ENCODE measurements around the gene TOLLIP. TPM values are rescaled to one million over a fixed set of nuclear protein-coding genes. Genes with fewer than 3 reads are reported as not detected.

The TOLLIP gene
- total RNA-seq, 1 experiment from 2014 or later: 78.3 TPM

DNA sequence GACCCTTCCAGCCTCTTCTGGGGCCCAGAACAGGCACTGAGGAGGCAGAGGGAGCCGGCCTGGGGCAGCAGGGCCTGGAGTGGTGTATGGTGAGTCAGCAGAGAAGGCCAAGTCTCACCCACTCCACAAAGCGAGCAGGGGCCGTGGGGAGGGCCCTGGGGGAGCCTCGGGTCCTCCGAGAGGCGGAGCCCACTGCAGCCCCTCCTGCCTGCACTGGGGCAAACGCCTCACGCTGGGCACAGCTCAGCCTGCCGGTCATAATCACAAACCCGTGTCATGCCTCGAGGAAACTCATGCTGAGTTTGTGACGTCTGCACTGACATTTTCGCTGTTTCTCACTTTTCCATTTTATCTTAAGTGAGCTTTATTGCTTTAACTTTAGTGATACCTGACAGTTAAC lies 38.4 kb downstream of the TOLLIP start:
- Histone ChIP-seq H3K9me3 (peaks cover under 1% of the 10 kb centered on the region; the same call in 1 of the 2 replicates), H3K4me3 (ENCODE audit: low read depth, low read length) (no peak overlapping the region), H3K27me3 (replicated peaks; ENCODE audit: control insufficient read depth, insufficient read depth, low read length) (no peaks in the 10 kb centered on the region), H3K36me3 (ENCODE audit: control insufficient read depth, insufficient read depth, low read length) (no peaks in the 10 kb centered on the region; the same call in 1 of the 2 replicates), H3K4me1 (no peaks in the 10 kb centered on the region)
- Mint-ChIP-seq H3K4me3 (ENCODE audit: unreplicated experiment) (no peak overlapping the region), H3K27me3 (ENCODE audit: insufficient read depth, unreplicated experiment) (no peaks in the 10 kb centered on the region), H3K27ac (ENCODE audit: unreplicated experiment) (no peak overlapping the region), H3K9me3 (ENCODE audit: unreplicated experiment) (peaks cover 10% of the 10 kb centered on the region), H3K4me1 (ENCODE audit: low read depth, unreplicated experiment) (no peaks in the 10 kb centered on the region), H3K36me3 (ENCODE audit: insufficient read depth, unreplicated experiment) (no peaks in the 10 kb centered on the region)
- ChIA-PET CTCF (no interaction called here), POLR2A (no interaction called here)
- TF ChIP-seq, protein P1, sequence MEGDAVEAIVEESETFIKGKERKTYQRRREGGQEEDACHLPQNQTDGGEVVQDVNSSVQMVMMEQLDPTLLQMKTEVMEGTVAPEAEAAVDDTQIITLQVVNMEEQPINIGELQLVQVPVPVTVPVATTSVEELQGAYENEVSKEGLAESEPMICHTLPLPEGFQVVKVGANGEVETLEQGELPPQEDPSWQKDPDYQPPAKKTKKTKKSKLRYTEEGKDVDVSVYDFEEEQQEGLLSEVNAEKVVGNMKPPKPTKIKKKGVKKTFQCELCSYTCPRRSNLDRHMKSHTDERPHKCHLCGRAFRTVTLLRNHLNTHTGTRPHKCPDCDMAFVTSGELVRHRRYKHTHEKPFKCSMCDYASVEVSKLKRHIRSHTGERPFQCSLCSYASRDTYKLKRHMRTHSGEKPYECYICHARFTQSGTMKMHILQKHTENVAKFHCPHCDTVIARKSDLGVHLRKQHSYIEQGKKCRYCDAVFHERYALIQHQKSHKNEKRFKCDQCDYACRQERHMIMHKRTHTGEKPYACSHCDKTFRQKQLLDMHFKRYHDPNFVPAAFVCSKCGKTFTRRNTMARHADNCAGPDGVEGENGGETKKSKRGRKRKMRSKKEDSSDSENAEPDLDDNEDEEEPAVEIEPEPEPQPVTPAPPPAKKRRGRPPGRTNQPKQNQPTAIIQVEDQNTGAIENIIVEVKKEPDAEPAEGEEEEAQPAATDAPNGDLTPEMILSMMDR (IDR thresholded peaks at IDR 0.05; ENCODE audit: insufficient read depth in 1 of 2, low read depth in 1 of 2, low read length in 1 of 2, severe bottlenecking in 1 of 2, unreplicated experiment in 1 of 2): no peak
- DNase-seq: no peak
- BruUV-seq (replicated peaks): no TSS peak
- intact Hi-C loops (cut with micrococcal nuclease; ENCODE audit: unreplicated experiment): no loop called here

DNA sequence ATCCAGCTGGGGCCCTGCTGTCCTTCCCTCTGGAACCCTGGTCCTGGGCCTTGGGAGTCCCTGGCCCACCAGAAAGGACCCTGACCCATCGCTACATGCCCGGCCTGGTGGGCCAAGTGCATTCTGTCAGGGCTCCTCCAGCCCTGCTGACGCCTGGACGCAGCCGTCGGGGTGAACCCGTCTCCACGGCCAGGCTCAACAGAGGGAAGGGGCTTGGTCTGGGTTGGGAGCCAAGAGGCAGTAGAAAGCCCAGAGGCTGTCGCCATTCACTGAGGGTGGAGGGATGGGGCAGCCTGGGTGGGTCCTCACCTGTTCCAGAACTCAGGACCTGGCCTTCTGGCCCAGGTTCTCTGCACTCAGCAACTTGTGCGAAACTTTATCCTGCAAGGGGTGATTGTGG lies 39.0 kb downstream of the TOLLIP start:
- H3K36me3 Mint-ChIP-seq (ENCODE audit: insufficient read depth, unreplicated experiment): no peaks in the 10 kb centered on the region
- H3K27me3 Mint-ChIP-seq (ENCODE audit: insufficient read depth, unreplicated experiment): no peaks in the 10 kb centered on the region
- no peaks in the 10 kb centered on the region; the same call in 1 of the 2 replicates for H3K36me3 ChIP-seq (ENCODE audit: control insufficient read depth, insufficient read depth, low read length)
- no peaks in the 10 kb centered on the region for H3K4me1 Mint-ChIP-seq (ENCODE audit: low read depth, unreplicated experiment)
- DNase-seq: no peak
- ChIA-PET CTCF (no interaction called here), POLR2A (no interaction called here)
- no peaks in the 10 kb centered on the region for H3K27me3 ChIP-seq (replicated peaks; ENCODE audit: control insufficient read depth, insufficient read depth, low read length)
- H3K9me3 ChIP-seq: peaks cover 6% of the 10 kb centered on the region
- no peak overlapping the region for H3K4me3 ChIP-seq (ENCODE audit: low read depth, low read length)
- no peaks in the 10 kb centered on the region for H3K4me1 ChIP-seq
- no peak overlapping the region for H3K27ac Mint-ChIP-seq (ENCODE audit: unreplicated experiment)
- no peak overlapping the region for H3K4me3 Mint-ChIP-seq (ENCODE audit: unreplicated experiment)
- H3K9me3 Mint-ChIP-seq (ENCODE audit: unreplicated experiment): peaks cover 10% of the 10 kb centered on the region
- intact Hi-C loops (cut with micrococcal nuclease; ENCODE audit: unreplicated experiment): no loop called here
- no TSS peak for BruUV-seq (replicated peaks)
- TF ChIP-seq, protein P1 (IDR thresholded peaks at IDR 0.05; ENCODE audit: insufficient read depth in 1 of 2, low read depth in 1 of 2, low read length in 1 of 2, severe bottlenecking in 1 of 2, unreplicated experiment in 1 of 2): no peak

DNA sequence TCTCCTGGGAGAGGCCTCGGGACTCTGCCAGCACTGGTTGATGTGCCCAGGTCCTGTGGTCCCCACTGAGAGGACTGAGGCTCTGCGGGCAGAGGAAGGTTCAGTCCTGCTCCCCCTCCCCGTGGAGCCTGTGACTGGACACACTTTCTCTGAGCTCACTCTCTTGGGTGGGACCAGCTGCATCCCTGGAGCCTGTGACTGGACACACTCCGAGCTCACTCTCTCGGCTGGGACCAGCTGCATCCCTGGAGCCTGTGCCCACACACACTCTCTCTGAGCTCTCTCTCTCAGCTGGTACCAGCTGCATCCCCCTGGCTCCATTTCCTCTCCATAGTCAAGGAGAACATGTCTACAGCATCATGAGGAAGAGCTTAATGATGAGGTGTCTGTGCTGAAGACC lies 39.5 kb downstream of the TOLLIP start:
- H3K27me3 ChIP-seq (replicated peaks; ENCODE audit: control insufficient read depth, insufficient read depth, low read length): no peaks in the 10 kb centered on the region
- Mint-ChIP-seq H3K4me3 (ENCODE audit: unreplicated experiment) (no peak overlapping the region), H3K4me1 (ENCODE audit: low read depth, unreplicated experiment) (no peaks in the 10 kb centered on the region), H3K36me3 (ENCODE audit: insufficient read depth, unreplicated experiment) (no peaks in the 10 kb centered on the region), H3K27me3 (ENCODE audit: insufficient read depth, unreplicated experiment) (no peaks in the 10 kb centered on the region), H3K9me3 (ENCODE audit: unreplicated experiment) (peaks cover 15% of the 10 kb centered on the region), H3K27ac (ENCODE audit: unreplicated experiment) (no peak overlapping the region)
- TF ChIP-seq, protein P1 (IDR thresholded peaks at IDR 0.05; ENCODE audit: insufficient read depth in 1 of 2, low read depth in 1 of 2, low read length in 1 of 2, severe bottlenecking in 1 of 2, unreplicated experiment in 1 of 2): no peak
- no peaks in the 10 kb centered on the region for H3K4me1 ChIP-seq
- ChIA-PET CTCF (no interaction called here), POLR2A (no interaction called here)
- no peak overlapping the region for H3K4me3 ChIP-seq (ENCODE audit: low read depth, low read length)
- BruUV-seq (replicated peaks): no TSS peak
- peaks cover 10% of the 10 kb centered on the region for H3K9me3 ChIP-seq
- intact Hi-C loops (cut with micrococcal nuclease; ENCODE audit: unreplicated experiment): no loop called here
- no peaks in the 10 kb centered on the region; the same call in 1 of the 2 replicates for H3K36me3 ChIP-seq (ENCODE audit: control insufficient read depth, insufficient read depth, low read length)
- DNase-seq: no peak

Data from Caco-2 (cell line).